ENCODE data around the gene RGCC. TPM values are rescaled to one million over a fixed set of nuclear protein-coding genes. Genes with fewer than 3 reads are reported as not detected.

Gene RGCC
- total and polyA plus RNA-seq, 10 donors = 5.1 to 76.4 (median 23.9) TPM

DNA sequence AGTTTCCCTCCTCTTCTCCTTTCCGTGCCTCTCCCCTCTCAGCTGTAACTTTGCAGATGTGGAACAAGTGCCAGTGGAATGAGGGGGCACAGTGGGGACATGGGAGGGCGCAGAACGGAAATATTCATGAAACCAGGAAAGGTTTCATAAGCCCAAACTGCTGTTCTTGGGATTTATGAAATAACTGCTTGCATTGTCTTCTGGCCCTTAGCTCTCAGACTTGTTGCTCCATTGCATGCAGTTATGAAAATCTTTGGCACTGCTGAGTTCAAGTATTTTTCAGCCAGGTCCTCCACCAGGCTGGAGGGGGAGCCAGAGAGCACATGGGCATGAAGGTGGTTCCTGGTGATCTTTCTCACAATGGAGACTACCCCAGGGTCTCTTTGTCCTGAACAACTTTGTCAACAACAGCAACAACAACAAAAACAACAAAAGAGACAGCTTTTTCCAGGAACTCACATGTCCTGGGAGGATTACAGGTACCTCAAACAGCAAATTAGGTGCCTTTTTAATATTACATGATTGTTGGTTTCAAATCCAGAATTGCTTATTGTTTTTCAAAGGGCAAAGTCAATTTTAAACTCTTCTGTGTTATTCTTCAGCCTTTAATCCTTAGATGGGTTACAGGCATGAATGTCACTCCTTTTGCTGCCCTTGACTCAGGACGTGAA, 1.5 kb downstream of the RGCC start:
- peaks cover 0 to 5% (median 0%) of the 10 kb centered on the region in 6 donors for H3K36me3 ChIP-seq
- peaks cover 0 to 53% (median 26%) of the 10 kb centered on the region in 7 donors for H3K27me3 ChIP-seq (replicated peaks in 1 of 7)
- 20 to 49% (median 38%) methylated on average over 4 of the region's 4 CpGs for whole genome bisulfite sequencing, 5 donors
- TF ChIP-seq, protein P1, sequence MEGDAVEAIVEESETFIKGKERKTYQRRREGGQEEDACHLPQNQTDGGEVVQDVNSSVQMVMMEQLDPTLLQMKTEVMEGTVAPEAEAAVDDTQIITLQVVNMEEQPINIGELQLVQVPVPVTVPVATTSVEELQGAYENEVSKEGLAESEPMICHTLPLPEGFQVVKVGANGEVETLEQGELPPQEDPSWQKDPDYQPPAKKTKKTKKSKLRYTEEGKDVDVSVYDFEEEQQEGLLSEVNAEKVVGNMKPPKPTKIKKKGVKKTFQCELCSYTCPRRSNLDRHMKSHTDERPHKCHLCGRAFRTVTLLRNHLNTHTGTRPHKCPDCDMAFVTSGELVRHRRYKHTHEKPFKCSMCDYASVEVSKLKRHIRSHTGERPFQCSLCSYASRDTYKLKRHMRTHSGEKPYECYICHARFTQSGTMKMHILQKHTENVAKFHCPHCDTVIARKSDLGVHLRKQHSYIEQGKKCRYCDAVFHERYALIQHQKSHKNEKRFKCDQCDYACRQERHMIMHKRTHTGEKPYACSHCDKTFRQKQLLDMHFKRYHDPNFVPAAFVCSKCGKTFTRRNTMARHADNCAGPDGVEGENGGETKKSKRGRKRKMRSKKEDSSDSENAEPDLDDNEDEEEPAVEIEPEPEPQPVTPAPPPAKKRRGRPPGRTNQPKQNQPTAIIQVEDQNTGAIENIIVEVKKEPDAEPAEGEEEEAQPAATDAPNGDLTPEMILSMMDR (IDR thresholded peaks at IDR 0.05 in 8 of 11, conservative IDR thresholded peaks at IDR 0.05 in 3 of 11) = peak in 10 of 11 experiments; percentile 22 to 68 (median 60)
- no peak for TF ChIP-seq POLR2A (IDR thresholded peaks at IDR 0.05)
- peak overlapping the region in 7 of 8 donors; percentile 64 to 76 (median 72) for H3K4me3 ChIP-seq
- DNase-seq = peak; percentile 81
- H3K27ac ChIP-seq = peak overlapping the region in 6 of 8 donors; percentile 46 to 82 (median 70)
- peaks cover 4 to 80% (median 55%) of the 10 kb centered on the region in 6 donors for H3K4me1 ChIP-seq
- intact Hi-C loops (cut with DNase I; ENCODE audit: low total_unique reads) = no loop called here
- no peaks in the 10 kb centered on the region for H3K9me3 ChIP-seq

DNA sequence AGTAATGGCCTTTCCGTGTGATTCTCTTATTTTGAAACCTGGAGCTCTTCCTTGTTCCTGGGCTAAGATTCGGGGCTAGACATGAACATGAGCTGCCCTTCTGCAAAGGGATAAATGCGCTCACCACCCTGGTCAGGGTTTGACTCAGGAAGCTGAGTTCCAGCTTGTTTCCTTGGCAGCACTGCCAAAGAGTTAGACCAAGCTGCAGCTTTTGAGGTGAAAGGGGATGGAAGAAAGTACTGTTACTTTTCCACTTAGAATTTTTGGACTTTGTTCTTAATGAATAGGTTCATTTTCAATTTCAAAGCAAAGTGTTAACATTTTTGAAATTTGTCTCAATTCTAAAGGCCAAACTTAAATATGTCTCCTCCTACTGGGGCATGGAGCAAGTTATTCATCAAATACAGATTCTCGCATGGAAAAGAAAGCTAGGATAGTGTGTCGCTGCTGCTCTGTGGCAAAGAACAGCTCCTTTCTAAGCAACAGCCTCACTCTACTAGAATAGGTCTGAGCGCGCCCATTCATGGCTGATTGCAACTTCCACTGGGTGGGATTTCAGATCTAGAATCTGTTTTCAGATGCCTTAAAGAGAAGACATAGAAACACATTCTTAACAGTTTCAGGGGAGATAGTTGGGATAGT, 2.2 kb downstream of the RGCC start:
- Histone ChIP-seq H3K4me3 (peak overlapping the region in 6 of 8 donors; percentile 68 to 76 (median 72)), H3K4me1 (peaks cover 8 to 87% (median 62%) of the 10 kb centered on the region in 6 donors), H3K27ac (peak overlapping the region in 4 of 8 donors; percentile 8 to 74 (median 41)), H3K36me3 (peaks cover 0 to 12% (median 0%) of the 10 kb centered on the region in 6 donors), H3K9me3 (no peaks in the 10 kb centered on the region), H3K27me3 (replicated peaks in 1 of 7) (peaks cover 0 to 53% (median 26%) of the 10 kb centered on the region in 7 donors)
- intact Hi-C loops (cut with DNase I; ENCODE audit: low total_unique reads) = no loop called here
- no peak for TF ChIP-seq POLR2AphosphoS5 (IDR thresholded peaks at IDR 0.05)
- TF ChIP-seq, protein P1 (IDR thresholded peaks at IDR 0.05 in 8 of 11, conservative IDR thresholded peaks at IDR 0.05 in 3 of 11) = no peak
- no peak for TF ChIP-seq POLR2A (IDR thresholded peaks at IDR 0.05)
- 64 to 81% (median 79%) methylated on average over 7 of the region's 7 CpGs for WGBS, 5 donors
- no peak for DNase-seq

DNA sequence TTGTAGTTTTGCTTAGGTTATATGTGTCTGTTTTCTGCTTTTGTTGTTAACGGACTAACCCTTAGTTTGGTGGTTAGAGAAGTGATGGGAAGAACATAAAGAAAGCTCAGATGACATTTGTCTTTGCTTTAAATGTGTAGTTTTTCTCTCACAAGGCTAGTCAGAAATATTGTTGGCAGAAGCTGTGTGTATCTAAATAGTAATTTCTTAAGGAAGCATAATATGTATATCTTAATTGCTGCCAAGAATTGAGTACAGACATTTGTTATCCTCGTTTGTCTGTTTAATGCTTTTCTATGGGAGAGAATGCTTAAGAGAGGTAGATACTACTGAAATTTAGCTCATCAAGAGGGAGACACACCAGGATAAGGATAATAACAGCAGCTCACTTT, 2.7 kb downstream of the RGCC start:
- peak overlapping the region in 3 of 8 donors; percentile 10 to 74 (median 72) for H3K27ac ChIP-seq
- peaks cover 8 to 92% (median 67%) of the 10 kb centered on the region in 6 donors for H3K4me1 ChIP-seq
- H3K4me3 ChIP-seq = peak overlapping the region in 5 of 8 donors; percentile 26 to 76 (median 72)
- H3K9me3 ChIP-seq = no peaks in the 10 kb centered on the region
- H3K36me3 ChIP-seq = peaks cover 0 to 17% (median 0%) of the 10 kb centered on the region in 6 donors
- intact Hi-C loops (cut with DNase I; ENCODE audit: low total_unique reads) = no loop called here
- TF ChIP-seq, protein P1 (IDR thresholded peaks at IDR 0.05 in 8 of 11, conservative IDR thresholded peaks at IDR 0.05 in 3 of 11) = no peak
- no peak for TF ChIP-seq POLR2A (IDR thresholded peaks at IDR 0.05)
- no peak for TF ChIP-seq POLR2AphosphoS5 (IDR thresholded peaks at IDR 0.05)
- H3K27me3 ChIP-seq (replicated peaks in 1 of 7) = peaks cover 0 to 53% (median 26%) of the 10 kb centered on the region in 7 donors
- no peak for DNase-seq
- WGBS, 5 donors = 54 to 79% (median 73%) methylated on average over 2 of the region's 2 CpGs

DNA sequence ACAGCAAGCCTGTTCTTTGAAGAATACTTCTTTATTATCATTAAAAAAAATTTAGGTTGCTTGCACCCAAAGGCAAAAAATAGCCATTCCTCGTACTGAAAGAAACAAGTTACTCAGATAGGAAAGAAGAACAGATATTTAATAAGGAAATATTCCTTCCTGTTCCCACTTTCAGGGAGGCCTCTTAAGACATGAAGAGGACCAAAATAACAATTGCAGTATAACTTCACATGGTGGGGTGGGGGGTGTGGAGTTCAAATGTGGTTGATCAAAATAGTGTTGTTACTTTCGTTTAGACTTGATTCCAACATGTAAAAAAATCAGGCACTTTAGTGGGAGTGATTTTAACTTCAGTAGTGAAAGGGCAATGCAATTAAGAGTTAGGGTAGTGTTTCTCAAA, 3.6 kb downstream of the RGCC start:
- intact Hi-C loops (cut with DNase I; ENCODE audit: low total_unique reads) = no loop called here
- Histone ChIP-seq H3K27ac (peak overlapping the region in 1 of 8 donors; percentile 30), H3K27me3 (replicated peaks in 1 of 7) (peaks cover 0 to 45% (median 26%) of the 10 kb centered on the region in 7 donors), H3K36me3 (peaks cover 0 to 21% (median 0%) of the 10 kb centered on the region in 6 donors), H3K4me1 (peaks cover 8 to 100% (median 76%) of the 10 kb centered on the region in 6 donors), H3K4me3 (peak overlapping the region in 4 of 8 donors; percentile 26 to 76 (median 72)), H3K9me3 (no peaks in the 10 kb centered on the region)
- 11 to 28% (median 20%) methylated on average over 2 of the region's 2 CpGs for WGBS, 5 donors
- DNase-seq = no peak
- TF ChIP-seq POLR2A (IDR thresholded peaks at IDR 0.05) (no peak), POLR2AphosphoS5 (IDR thresholded peaks at IDR 0.05) (no peak)
- TF ChIP-seq, protein P1 (IDR thresholded peaks at IDR 0.05 in 8 of 11, conservative IDR thresholded peaks at IDR 0.05 in 3 of 11) = no peak

All from spleen (tissue), 11 donors.